Transverse colon (tissue), 4 donors: ENCODE results near the gene PDZD2.

ENCODE experiments used
- POLR2A ChIP-seq: fragments of 450-650 bp; IDR thresholded peaks from one replicate; pipeline ENCODE4 v1.6.1; 2016; ENCODE audit warnings: antibody characterized with exemption, mild to moderate bottlenecking, moderate library complexity
- POLR2AphosphoS5 ChIP-seq, 3 donors: sonication (generic); formaldehyde crosslinking; IDR thresholded peaks; one replicate each; pipeline ENCODE4 v1.6.1; 2016; ENCODE audit warnings: antibody characterized with exemption in 3 of 3
- TF ChIP-seq, protein P1 (sequence below), 5 experiments: fragments of 200-600 bp in 3 of 5; fragments of 450-650 bp in 2 of 5; sonication (generic) in 3 of 5; IDR thresholded peaks; 1 replicate in 2 of 5; 2 replicates in 3 of 5; pipeline ENCODE4 v1.5.1; 2016 to 2017; ENCODE audit warnings: antibody characterized with exemption in 5 of 5, inconsistent platforms in 3 of 5, mild to moderate bottlenecking in 2 of 5, moderate library complexity in 1 of 5

DNA sequence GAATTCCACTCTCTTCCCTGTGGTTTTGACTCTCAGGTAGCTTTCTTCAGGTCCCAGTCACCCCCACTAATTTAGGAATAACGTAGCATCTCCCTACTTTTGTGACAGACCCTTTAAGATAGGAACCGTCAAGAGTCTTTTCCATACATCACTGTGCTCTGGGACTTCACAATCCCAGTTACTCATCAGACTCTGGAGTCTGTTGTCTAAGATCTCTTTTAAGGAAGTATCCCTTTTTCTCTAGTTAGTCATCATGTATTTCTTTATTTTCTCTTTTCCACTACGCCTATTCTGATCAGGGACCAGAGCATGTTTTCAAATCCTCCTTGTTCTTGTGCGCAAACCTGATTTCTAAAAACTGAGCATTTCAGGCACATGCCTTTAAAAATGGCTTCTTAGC lies 392.2 kb downstream of the PDZD2 start:
- TF ChIP-seq POLR2A (no peak), POLR2AphosphoS5 (IDR thresholded peaks at IDR 0.05) (no peak)
- TF ChIP-seq, protein P1, sequence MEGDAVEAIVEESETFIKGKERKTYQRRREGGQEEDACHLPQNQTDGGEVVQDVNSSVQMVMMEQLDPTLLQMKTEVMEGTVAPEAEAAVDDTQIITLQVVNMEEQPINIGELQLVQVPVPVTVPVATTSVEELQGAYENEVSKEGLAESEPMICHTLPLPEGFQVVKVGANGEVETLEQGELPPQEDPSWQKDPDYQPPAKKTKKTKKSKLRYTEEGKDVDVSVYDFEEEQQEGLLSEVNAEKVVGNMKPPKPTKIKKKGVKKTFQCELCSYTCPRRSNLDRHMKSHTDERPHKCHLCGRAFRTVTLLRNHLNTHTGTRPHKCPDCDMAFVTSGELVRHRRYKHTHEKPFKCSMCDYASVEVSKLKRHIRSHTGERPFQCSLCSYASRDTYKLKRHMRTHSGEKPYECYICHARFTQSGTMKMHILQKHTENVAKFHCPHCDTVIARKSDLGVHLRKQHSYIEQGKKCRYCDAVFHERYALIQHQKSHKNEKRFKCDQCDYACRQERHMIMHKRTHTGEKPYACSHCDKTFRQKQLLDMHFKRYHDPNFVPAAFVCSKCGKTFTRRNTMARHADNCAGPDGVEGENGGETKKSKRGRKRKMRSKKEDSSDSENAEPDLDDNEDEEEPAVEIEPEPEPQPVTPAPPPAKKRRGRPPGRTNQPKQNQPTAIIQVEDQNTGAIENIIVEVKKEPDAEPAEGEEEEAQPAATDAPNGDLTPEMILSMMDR (IDR thresholded peaks at IDR 0.05), result no peak
